HG02623 (cell line): ENCODE measurements around the gene FAM110C.
"Not testable (repeated sequence)": the region's sequence is repeated elsewhere in the genome, so short reads cannot be mapped to it uniquely, and the experiment has no call there.

Experiments
- ATAC-seq: cut with Tn5 transposase; IDR thresholded peaks from one replicate; pipeline ENCODE4 v1.9.1; 2021; ENCODE audit warnings: moderate library complexity; ENCODE audit not compliant: unreplicated experiment

Gene FAM110C

DNA sequence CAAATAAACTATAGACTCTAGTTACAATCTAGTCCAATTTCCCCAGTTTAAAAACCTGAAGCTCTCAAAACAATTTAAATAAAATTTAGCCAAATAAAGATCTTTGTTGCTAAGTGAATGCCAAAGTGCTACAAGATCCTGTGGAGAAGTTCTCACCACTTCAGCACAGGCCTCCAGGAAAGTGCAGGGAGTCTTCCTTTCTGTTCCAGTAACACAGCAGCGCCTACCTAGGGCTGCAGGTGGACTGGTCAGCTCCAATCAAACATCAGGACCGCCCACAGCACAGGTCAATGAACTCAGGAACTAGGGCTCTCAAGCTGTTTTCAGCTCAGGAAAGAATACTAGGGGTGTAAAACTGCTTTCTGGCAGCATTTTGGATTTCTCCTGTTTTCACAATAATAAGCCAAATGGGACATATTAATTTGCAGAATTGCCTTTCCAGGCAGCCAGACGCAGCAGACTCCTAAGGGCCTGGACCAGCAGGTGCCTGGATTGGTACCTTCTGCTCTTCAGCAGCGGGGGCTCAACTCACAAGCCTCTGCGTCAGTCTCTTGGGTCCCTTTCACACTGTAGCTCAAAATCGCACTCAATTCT lies 1.5 kb downstream of the FAM110C start:
- no peak for ATAC-seq

DNA sequence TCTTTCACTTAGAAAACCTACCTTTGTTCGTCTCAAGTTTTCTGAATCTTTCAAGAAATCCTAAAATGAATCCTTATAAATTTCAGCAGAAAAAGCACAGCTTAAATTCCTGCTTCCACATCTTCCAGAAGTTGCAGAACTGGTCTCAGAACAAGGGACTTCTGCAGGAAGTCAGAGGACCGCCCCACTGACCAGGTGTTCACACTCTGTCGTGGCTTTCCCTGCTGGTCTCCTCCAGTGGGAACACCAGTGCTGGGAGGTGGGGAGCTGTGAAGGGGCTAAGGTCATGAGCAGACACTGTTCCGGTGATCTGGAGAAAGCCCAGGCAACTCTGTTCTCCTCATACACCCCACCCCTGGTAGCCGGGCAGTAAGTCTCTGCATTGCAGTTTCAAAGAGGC lies 3.5 kb downstream of the FAM110C start:
- ATAC-seq, result no peak

DNA sequence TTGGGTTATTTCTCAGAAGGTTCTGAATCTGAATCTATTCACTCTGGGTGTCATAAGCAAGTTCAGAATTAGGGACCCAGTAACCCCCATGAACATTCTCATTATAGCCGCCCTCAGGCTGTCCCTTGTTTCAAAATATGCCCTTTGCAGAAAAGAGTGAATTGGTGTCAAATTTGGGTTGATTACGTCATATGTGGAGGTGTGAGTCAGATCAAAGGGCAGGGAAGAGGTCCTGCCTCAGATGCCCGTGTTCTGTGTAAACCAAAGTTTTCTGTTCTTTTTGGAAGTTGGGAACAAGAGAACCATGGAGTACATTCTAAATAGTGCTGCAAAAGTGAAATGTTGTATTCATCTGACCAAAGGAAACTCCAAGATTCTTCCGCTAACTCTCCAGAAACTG lies 5.8 kb downstream of the FAM110C start:
- ATAC-seq, result no peak

DNA sequence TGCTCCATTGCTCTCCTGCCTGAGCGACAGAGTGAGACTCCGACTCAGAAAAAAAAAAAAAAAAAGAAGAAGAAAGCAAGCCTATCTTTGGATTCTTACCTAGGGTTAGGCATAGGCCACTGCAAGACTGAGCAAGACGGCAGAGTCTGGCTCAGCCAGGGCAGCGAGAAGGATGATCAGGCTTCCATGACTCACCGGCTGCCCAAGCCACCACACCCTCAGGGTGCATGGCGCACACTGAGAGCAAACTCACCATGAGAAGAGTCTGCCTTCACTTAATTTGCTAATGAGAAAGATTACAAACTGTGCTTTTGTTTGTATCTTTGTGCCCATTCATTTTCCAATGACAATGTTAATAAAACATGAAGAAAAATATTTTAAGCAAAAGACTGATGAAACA lies 8.2 kb downstream of the FAM110C start:
- ATAC-seq, result no peak

DNA sequence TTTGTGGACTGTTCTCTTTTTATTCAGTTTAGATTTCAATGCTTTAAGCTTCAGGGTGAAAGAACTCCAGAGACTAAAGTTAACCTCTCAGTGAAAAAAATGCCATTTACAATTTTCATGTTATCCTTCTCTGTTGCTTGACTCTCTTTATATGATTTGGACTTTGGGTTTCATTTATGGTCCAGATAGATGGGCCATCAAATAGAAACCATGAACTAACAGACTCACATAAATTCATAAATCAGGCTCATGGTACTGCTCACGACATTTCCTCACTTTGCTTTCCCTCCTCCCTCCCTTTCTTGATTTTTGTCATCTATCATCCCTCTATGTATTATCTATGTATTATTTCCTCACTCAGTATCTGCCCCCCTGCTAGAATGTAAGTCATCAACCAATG lies 10.0 kb downstream of the FAM110C start:
- no peak for ATAC-seq

DNA sequence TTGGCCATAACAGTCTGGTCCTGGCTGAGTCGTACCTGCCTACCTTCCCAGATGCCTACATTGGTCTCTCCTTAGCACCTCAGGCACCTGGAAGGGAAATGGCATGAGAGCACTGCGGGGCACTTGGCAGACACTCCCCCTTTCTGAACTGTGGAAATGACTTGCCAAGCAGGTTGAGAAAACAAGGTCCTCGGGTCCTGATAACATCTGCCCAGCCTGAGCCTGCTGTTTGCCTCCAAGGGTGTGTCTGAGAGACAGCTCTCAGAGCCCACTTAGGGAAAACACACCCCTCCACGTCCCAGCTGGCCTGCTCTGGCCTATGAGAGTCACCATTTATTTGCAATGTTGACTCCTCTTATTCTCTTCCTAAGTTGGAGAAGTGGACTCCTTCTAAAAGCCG lies 10.5 kb downstream of the FAM110C start:
- ATAC-seq, result no peak

DNA sequence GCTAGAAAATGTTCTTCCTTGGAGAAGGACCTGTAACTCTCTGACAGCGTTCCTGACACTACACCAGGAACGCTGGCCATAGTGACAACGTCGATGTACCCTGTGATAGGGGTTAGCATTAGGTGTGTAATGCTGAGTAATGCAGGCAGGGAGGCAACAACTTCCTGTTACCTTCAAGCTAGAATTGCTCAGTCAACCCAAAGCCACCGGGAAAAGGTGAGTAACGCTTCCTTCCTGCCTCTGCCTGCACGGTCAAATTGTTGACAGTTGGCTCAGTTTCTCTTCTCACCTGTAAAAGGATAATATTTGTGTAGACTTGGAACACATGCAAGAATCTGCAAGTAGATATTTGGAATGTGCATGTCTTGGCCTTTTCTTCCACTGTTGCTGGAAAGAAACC lies 12.7 kb downstream of the FAM110C start:
- no peak for ATAC-seq

DNA sequence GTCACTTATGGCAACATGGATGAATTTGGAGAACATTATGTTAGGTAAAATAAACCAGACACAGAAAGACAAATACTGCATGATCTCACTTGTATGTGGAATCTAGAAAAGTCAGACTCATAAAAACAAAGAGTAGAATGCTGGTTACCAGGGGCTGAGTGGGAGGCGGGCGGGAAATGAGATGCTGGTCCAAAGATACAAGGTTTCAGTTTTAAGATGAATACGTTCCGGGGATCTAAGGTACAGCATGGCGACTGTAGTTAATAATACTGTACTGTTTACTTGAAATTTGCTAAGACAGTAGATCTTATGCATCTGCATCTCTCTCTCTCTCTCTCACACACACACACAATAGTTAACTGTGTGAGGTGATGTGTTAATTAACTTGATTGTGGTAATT lies 14.2 kb downstream of the FAM110C start:
- ATAC-seq, result no peak

DNA sequence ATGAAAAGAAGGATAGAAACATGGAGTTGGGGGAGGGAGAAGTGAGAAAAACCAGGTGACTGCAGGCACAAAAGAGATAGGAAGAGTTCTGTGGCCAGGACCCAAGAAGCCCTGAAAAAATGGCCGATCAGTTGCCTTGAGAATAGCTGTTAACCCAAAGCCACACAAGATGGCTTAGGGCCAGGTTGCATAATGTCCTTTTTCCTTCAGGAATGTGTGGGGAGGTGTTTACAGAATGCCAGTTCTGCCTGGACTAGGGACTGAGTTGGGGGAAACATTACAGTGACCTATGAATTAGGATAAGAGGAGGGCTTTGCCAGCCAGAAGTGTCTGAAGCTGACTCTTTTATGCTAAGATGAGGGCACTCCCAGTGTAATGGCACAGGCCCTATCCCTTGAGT lies 17.1 kb downstream of the FAM110C start:
- ATAC-seq, result no peak

DNA sequence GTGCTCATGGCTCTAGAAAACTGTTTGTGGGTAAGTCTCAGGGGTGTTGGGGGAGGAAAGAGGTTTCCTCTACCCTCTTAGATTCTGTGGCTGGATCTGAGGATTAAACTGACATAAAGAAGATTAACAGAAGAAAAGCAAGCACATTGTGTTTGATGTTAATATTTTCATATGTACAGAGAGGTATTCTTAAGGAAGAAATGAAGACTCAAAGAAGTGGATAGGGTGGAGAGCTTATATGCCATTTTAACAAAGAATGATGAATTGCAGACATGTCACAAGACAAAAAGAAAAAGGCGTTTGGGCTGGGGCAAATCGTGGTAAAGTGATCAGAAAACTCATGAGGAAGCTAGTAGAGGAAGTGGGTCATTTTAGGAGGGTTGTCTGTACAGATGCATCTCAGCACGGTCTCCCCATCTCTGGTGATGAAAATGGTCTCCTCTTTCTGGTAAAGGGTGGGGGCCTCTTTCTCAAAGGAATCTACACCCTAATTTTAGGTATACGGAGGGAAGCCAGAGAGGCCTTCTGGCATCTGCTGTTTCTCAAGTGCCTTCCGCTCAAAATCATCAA lies 17.8 kb downstream of the FAM110C start:
- no peak for ATAC-seq

DNA sequence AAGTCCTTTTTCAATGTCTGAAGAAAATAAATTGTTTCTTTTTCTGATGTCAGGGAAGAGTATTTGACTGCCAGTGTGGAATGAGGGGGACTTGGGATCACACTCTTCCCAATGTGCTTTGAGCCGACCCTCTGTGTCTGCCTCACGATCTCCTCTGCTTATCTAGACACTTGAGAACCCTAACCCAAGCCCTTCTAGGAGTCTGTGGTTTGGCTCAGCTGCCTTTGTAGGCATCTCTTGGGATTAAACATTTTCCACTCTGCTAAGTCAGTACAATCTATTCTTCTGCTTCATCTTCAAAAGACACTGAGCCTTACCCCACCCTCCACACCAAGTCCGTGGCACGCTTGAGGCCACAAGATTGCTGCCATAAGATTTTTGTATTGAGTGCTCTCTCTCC lies 19.4 kb downstream of the FAM110C start:
- ATAC-seq, result no peak

DNA sequence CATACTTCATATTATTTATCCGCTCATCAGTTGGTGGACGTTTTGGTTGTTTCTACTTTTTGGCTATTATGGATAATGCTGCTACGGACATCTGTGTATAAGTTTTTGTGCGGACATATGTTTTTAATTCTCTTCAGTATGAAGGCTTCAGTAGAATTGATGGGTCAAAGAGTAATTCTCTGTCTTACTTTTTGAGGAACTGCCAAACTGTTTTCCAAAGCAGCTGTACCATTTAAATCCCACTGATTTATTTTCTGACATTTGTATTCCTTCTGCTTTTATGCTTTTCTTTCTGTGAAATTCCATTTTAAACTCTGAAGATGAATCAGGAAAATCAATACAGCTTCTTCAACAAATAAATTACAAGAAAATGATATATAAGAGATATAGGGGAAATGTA lies 20.8 kb downstream of the FAM110C start:
- ATAC-seq, result no peak

DNA sequence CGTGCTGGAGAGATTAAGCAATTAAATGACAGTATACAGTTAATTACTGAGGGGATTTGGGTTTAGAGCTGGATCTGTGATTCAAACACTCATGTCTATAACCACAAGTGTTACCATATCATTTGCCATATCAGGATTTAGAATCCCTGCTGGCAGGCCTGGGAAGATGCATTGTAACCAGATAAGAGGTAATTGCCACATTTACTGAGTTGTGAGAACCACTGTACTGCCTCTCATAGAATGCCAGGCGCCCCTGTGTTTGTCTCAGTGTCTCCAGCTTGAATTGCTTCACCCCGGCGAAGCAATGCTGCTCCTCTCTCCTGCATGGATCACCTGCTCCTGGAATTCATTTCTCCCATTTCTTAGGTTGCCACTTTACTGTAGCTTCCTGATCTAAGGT lies 21.7 kb downstream of the FAM110C start:
- ATAC-seq, result not testable (repeated sequence)

DNA sequence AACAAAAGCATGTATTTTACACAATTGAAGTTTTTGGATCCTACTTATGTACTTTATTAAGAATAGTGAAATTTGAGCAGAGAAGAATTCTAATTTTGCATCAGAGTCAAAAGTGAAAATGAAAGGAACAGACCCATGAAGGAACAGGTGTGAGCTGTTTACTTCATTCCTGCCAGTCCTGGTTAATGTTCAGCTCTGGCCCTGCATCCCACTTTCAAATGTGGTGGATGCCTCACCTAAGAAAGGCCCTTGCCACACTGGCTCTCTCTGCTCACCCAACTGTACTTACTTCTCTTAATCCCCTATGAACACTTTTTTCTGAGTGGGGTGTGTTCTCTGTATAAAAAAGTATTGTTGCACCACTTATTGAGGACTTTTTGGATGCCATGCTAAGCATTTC lies 22.2 kb downstream of the FAM110C start:
- peak; percentile 91 for ATAC-seq

DNA sequence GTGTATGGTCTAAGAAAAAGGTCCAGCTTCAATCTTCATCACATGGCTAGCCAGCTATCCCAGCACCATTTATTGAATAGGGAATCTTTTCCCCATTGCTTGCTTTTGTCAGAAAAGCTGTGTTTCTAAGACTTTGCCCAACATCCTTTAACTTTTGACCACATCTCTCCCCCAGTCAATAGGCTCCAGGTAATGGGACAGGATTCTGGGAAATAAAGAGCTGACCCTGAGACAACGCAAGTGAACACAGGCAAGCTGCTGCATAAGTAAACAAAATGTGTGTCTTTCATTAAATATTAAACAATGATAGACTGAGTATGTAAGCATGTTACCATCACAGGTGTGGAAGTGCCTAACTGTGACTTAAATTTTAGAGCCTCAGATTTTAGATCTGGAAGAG lies 23.0 kb downstream of the FAM110C start:
- ATAC-seq, result no peak

DNA sequence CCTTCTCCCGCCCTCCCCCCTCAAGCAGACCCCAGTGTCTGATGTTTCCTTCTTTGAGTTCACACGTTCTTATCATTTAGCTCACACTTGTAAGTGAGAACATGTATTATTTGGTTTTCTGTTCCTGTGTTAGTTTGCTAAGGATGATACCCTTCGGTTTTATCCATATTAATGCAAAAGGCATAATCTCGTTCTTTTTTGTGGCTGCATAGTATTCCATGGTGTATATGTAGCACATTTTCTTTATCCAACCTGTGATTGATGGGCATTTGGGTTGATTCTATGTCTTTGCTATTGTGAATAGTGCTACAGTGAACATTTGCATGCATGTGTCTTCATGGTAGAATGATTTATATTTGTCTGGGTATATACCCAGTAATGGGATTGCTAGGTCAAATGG lies 24.1 kb downstream of the FAM110C start:
- not testable (repeated sequence) for ATAC-seq

DNA sequence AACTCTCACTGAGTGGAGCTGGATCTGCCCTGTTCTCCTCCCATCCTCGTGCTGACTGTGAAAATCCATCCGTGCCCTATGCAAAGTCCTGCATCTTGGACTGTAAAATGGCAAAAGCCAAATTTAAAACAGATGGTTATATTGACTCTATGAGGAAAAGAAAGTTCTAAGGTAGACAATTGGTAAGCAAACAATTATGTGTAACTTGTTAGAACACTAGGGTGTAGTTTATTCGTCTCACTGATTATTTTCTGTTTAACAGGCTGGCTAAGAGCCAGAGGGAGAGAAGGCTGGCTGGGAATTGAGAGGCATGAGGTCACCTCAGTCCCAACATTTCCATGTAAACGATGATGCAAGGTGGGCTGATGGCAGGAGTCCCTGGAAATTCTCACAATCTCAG lies 26.0 kb downstream of the FAM110C start:
- not testable (repeated sequence) for ATAC-seq

DNA sequence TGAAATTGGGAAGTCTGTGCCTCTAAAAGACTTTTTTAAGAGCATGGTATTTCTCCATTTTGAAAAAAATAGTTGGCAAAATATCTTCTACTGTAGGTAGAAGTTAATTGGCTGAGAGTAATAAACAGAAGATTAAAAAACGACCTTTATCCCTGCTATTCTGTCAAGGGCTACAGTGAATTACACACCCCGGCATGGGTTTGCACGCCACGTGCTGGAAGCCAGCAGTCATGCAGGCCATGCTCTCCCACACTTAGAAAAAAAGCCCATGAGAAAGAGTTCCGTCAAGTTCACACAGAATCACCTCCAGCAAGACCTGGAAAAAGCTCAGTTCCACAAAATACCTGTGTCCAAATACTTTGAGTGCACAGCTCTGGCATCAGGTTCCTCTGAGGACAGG lies 26.8 kb downstream of the FAM110C start:
- ATAC-seq, result no peak

DNA sequence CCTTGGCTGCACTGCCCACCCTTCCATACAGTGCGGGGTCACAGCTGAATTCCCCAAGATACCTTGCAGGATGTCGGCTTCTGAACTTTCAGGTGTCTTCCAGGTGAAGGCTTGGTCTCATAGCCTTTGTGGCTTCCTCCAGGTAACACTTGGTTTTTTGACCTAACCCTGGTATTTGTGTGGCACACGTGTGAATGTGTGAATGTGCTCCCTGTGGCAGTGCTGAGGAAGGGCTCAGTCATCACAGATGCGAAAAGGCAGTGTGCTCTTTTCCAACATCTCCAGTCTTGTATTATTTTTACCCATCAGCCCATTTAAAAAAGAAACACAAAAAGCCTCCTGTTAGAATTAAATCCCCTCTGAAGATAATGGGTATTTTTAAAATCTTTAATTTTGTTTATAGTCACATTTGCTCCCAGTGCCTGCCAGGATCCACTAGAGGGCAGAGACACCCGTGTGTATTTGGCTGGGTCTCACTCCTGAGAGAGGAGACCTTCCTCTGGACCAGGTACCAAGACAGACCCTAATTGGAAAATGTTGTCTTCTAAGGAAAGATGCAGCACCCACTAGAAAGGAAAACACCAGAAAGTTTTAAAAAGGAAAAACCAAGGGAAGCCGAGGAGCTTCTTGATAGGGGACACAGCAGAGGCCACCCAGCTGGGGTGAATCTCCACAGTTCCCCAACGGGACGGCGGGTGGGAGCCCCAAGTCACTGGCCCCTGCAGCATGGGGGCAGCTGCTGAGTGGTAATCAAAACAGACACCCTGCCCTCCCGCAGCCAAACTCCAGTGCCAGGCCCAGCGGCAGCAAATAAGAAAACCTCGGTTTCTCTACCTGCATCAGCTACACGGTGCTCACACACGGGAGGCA lies 27.7 kb downstream of the FAM110C start:
- no peak for ATAC-seq

DNA sequence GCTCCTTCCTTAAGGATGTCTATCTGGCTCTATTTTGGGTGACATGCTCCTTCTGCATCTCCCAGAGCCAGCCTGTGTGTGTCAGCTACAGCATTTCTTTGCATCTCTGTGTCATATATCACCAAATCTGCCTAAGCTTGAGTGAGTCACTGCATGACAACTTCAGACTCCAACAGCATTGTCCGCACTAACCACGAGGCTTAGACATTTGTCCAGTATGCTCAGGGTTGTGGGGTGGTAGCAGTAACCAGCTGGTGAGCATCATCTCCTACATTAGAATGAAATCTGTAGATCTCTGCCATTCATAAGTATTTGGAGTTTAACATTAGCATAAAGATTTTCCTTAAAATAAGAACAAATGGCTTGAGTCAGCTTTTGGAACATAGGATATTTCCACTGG lies 30.4 kb downstream of the FAM110C start:
- not testable (repeated sequence) for ATAC-seq

DNA sequence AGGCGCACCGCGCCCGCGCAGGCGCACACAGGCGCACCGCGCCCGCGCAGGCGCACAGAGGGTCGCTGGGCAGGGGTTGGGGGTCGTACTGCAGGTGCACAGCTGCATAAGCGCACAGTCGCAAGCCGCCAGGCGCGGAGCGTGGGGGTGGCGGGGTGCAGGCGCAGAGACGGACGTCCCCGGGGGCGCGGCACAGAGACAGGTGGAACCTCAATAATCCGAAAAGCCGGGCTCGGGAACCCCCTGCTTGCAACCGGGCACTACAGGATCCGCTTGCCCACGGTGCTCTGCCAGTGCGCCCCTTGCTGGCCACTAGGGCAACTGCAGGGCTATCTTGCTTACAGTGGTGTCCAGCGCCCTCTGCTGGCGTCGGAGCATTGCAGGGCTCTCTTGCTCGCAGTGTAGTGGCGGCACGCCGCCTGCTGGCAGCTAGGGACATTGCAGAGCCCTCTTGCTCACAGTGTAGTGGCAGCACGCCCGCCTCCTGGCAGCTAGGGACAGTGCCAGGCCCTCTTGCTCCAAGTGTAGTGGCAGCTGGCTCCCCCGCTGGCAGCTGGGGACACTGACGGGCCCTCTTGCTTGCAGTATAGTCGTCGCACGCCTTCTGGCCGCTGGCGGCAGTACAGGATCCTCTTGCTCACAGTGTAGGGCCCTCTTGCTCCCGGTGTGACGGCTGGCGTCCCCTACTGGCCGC lies 34.9 kb downstream of the FAM110C start:
- ATAC-seq, result no peak
